Sigmoid colon (tissue), 4 donors: ENCODE data around the gene HEXD.

Experiments used
- EP300 ChIP-seq, 4 donors: sonication (generic); formaldehyde crosslinking; IDR thresholded peaks; one replicate each; pipeline ENCODE4 v1.6.1; 2017; ENCODE audit warnings: antibody characterized with exemption in 4 of 4
- POLR2A ChIP-seq, 2 donors: fragments of 450-650 bp; IDR thresholded peaks; one replicate each; pipeline ENCODE4 v1.6.1; 2016; ENCODE audit warnings: antibody characterized with exemption in 2 of 2, mild to moderate bottlenecking in 2 of 2, moderate library complexity in 2 of 2
- POLR2AphosphoS5 ChIP-seq, 4 donors: sonication (generic); formaldehyde crosslinking; IDR thresholded peaks; one replicate each; pipeline ENCODE4 v1.6.1; 2017; ENCODE audit warnings: antibody characterized with exemption in 4 of 4
- TF ChIP-seq, protein P1 (sequence below), 4 experiments: fragments of 450-650 bp in 3 of 4; fragments of 200-600 bp in 1 of 4; IDR thresholded peaks; one replicate each; pipeline ENCODE4 v1.5.1; 2016 to 2019; ENCODE audit warnings: antibody characterized with exemption in 4 of 4, mild to moderate bottlenecking in 3 of 4, moderate library complexity in 2 of 4

DNA sequence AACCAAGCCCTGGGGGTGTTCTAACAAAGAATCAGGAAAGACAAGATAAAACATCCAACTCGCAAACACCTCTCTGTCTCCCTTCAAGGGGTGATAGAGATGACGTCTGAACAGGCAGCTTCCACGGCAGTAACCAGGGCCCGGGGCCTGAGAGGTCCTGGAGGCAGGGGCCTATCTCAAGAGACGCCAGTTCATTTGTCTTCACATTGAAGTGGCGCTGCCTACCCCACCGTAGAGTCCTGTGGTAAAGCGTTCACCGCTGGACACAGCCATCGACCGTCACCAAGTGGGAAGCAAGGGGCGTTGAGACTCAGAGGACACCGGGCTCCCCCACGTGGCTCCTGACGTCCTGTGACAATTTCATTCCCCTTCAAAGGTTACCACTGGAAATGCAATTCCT, 25.2 kb upstream of the HEXD start:
- TF ChIP-seq POLR2A (IDR thresholded peaks at IDR 0.05) (no peak), POLR2AphosphoS5 (IDR thresholded peaks at IDR 0.05) (no peak), EP300 (IDR thresholded peaks at IDR 0.05) (no peak)
- TF ChIP-seq, protein P1, sequence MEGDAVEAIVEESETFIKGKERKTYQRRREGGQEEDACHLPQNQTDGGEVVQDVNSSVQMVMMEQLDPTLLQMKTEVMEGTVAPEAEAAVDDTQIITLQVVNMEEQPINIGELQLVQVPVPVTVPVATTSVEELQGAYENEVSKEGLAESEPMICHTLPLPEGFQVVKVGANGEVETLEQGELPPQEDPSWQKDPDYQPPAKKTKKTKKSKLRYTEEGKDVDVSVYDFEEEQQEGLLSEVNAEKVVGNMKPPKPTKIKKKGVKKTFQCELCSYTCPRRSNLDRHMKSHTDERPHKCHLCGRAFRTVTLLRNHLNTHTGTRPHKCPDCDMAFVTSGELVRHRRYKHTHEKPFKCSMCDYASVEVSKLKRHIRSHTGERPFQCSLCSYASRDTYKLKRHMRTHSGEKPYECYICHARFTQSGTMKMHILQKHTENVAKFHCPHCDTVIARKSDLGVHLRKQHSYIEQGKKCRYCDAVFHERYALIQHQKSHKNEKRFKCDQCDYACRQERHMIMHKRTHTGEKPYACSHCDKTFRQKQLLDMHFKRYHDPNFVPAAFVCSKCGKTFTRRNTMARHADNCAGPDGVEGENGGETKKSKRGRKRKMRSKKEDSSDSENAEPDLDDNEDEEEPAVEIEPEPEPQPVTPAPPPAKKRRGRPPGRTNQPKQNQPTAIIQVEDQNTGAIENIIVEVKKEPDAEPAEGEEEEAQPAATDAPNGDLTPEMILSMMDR (IDR thresholded peaks at IDR 0.05), result no peak
